GM15510 (cell line): Measurements from ENCODE around the gene SLCO3A1.

Experiments used
- POLR2A ChIP-seq: IDR thresholded peaks from 3 replicates; pipeline ENCODE4 v1.6.1; 2011; ENCODE audit warnings: borderline replicate concordance; ENCODE audit not compliant: insufficient read length; ENCODE audit errors: extremely low read depth

Gene SLCO3A1

GRCh38 chr15:92050220-92050898, 196.9 kb downstream of the SLCO3A1 start:
- TF ChIP-seq POLR2A: no peak

DNA sequence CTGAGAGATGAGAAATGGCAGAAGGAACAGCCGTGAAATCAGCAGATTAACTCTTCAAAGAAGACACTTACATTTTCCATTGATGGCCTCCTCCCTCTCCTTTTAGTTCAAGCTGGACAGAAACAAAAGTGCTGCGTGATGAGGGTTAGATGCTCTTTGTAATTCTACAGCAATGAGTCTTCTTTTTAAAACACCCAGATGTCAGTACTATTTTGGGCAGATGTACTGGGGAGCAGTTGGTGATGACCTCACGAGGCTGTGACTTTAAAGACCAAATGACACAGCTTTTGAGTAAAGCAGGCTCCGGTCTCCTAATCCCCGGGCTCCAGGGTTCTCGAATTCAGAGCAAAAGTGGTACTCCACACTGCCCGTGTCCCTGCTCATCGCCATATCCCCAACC, 198.2 kb downstream of the SLCO3A1 start:
- no peak for TF ChIP-seq POLR2A

DNA sequence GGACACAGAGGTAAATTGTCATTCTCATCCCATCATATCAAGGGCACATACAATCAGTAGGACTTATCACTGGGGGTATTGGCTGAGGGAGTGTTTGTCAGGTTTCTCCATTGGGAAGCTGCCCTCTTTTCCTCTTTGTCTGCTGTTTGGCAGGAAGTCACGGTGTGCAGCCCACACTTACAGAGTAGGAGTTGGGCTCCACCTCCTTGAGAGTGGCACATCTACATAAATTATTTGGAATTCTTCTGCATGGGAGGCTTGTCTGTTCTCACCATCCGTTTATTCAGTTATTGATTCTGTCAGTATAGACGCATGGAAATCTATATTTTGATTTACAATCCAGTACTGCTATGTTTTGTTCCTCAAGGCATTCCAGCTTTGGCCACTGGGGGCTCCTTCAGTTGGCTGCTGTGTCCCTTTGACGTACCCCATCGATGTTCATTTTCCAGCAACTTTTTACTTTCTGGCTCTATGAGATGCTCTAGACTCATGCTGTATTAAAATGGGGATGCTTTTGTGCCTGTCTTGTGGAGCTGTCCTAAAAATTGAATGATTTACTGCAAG, 200.3 kb downstream of the SLCO3A1 start:
- TF ChIP-seq POLR2A: no peak

GRCh38 chr15:92056875-92057274, 203.4 kb downstream of the SLCO3A1 start:
- TF ChIP-seq POLR2A: no peak

- TF ChIP-seq POLR2A: no peak
Observed at GRCh38 chr15:92059036-92059970, 205.8 kb downstream of the SLCO3A1 start.

GRCh38 chr15:92061511-92062195, 208.1 kb downstream of the SLCO3A1 start:
- TF ChIP-seq POLR2A: no peak

GRCh38 chr15:92062505-92062904, 209.0 kb downstream of the SLCO3A1 start:
- no peak for TF ChIP-seq POLR2A

- TF ChIP-seq POLR2A: no peak
Observed at GRCh38 chr15:92068121-92068520, 214.6 kb downstream of the SLCO3A1 start.

DNA sequence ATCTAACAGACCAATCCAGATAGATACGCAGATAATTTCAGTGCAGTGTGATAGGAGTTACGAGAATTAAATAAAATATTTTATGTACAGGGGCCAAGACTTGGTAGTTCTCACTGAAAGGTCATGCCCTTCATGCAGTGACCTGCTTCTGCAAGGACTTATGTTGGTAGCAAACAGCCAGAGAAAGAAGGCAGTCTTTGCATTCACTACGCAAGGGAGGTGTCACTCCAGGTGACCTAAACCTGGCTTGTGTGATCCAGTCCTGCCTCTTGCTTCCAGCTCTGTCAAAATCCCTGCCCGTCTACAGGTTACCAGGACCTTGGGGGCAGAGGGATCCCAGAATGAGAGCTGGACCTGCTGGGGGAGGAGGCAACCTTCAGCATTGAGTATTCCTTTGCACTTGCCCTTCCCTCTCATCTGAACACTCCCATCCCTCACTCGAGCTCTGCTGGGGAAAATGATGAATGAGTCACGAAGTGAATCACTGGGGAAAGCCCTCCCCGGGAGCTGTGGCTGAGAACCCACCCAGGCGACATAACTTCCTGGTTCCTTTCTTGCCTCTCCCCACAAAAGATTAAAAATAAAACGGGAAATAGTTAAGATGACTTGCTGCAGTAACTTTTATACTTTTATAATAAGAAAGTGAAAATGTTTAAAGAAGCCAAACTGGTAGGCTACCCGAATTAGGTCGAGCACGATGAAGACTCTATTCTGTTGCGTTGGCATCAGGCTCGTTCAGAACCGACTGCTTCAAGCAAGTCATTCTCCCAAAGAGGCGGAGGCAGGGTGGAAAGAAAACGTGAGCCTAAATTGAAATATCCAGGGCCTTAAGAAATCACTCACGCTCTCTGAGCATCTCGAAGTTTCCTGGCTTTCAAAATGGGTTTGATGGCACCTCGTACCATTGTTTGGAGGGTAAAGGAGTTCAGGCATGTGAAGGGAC, 216.1 kb downstream of the SLCO3A1 start:
- TF ChIP-seq POLR2A: no peak

GRCh38 chr15:92071045-92071634, 217.6 kb downstream of the SLCO3A1 start:
- TF ChIP-seq POLR2A: no peak

DNA sequence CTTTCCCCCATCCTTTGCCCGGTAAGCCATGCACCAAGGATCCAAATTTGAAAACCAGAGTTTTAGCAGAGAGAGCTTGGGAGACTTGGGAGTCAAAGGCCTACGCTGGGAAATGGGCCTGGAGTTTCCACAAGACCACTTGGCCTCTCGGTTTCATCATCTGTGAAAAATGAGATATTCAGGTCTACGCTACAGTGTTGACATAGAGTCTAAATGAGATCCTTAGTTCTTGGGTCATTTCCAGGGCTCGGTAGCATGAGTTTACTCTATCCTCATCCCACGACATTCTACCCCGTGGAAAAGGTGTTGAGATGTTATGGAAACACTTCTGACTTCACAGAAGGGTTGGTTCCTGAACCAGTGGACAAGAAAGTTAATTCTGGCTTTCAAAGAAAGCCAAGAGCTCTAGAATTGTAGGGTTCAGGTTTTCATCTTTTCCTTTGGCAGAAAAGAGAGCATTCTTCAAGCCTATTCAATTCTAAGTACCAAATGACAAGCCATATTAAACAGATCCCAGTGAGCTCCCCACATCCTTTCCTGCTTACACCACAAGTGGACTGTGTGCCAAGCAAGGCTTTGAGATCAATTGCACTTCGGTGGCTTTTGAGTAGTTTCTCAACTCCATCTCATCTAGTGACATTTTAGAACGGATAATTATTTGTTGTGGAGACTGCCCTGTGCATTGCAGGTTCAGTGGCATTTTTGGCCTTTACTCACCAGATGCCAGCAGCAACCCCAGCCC, 219.7 kb downstream of the SLCO3A1 start:
- TF ChIP-seq POLR2A: no peak

GRCh38 chr15:92074101-92074500, 220.6 kb downstream of the SLCO3A1 start:
- no peak for TF ChIP-seq POLR2A

DNA sequence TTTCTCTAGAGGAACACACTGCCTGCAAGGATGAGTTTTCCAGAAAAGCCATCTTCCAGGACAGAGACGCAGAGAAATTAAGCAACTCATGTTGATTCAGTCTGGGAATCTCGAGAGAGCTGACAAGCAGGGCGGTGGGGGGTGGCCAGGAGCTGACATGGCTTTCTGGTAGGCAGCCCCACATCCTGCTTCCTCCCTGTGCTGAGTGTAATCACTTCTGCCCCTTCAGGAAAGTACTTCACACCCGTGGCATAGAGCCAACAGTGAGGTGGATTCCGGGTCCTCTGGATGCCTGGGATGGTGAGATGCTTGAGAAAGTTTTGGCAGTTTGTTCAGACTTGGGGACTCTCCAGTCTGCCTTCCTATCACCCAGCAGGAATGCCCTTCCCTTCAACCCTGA, 221.1 kb downstream of the SLCO3A1 start:
- TF ChIP-seq POLR2A: no peak
